ENCODE data around the gene TRAF3IP3. TPM values are rescaled to one million over a fixed set of nuclear protein-coding genes. Genes with fewer than 3 reads are reported as not detected.

Gene TRAF3IP3
- polyA plus RNA-seq, 3 donors, result 0.22 to 6.3 (median 1.8) TPM

DNA sequence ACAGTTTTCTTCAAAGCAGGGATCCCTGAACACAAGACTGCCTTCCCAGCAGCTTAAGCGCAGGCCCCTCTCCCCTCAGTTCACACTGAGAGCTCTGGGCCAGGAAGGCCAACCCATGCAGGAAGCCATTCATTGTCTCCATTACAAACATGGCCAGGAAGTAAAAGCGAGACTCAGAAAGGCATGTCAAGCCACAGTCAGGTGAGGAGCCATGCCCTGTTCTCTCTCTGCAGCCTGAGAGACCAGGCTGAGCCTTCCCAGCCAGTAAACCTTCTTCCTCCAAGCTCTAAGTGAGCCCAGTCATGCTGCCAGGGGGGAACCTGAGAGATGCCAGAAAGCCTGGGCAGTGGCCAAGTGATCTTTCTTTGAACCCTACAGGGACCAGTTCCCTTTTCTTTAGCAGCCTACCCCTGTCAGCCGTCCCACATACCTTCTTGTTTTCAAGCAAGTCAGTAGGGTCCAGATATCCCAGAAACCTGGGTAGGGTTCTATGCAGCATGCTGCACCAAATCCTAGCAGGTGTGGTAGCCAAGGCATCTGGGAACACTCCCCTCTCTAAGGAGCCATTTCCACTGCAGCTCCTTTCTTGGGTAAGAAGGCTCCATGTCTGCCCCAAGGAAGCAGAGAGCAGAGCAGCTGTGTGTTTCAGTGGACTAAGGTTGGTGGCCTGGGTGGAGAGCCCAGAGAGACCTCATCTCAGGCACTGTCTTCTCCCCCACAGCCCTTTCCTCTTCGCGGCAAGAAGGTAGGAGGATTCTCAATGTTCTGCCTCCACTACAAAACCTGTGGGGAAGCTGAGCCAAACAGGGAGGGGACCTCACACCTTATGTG, 977 bp downstream of the TRAF3IP3 start:
- WGBS, 3 donors, result 39 to 70% (median 60%) methylated on average over 5 of the region's 5 CpGs
- peak overlapping the region; percentile 30 for H3K27ac ChIP-seq (ENCODE audit: low read depth, low read length)

DNA sequence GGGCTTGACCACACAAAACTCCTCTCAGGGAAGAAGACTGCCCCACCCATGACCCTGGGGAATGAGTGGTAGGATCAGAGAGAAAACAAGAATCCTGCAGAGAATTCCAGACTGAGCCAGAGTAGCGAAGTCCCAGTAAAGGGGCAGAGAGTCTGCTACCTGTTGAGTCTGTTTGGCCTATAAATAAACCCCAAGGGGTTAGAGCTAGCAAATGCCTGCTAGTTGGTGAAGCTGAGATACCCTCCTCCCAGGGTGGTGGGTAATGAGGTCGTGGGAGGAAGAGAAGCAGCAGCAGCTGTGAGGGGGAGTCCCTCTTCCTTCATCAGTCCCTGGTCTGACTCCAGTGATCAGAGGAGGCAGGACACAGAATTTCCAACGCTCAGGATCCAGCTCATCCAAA, 2.5 kb downstream of the TRAF3IP3 start:
- 50 to 65% (median 59%) methylated on average over 3 of the region's 3 CpGs for WGBS, 3 donors
- H3K27ac ChIP-seq (ENCODE audit: low read depth, low read length), result no peak overlapping the region

DNA sequence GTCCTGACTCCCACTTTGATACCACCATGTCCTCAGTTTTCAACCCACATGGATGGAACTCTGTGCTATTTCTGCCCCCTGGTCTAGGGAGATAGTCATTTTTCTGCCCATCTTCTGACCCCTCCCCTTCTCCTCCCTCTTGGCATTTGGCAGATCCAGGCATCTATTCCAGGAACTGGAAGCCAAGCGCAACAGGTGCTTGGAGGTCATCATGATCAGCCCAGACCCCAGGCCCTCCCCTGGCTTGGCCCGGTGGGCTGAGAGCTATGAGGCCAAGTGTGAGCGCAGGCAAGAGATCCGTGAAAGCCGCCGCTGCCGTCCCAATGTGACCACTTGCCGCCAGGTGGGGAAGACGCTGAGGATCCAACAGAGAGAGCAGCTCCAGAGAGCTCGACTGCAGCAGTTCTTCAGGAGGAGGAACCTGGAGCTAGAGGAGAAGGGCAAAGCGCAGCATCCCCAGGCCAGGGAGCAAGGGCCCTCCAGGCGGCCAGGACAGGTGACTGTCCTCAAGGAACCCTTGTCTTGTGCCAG, 4.0 kb downstream of the TRAF3IP3 start:
- H3K27ac ChIP-seq (ENCODE audit: low read depth, low read length), result no peak overlapping the region
- 88 to 96% (median 95%) methylated on average over 12 of the region's 12 CpGs for WGBS, 3 donors

DNA sequence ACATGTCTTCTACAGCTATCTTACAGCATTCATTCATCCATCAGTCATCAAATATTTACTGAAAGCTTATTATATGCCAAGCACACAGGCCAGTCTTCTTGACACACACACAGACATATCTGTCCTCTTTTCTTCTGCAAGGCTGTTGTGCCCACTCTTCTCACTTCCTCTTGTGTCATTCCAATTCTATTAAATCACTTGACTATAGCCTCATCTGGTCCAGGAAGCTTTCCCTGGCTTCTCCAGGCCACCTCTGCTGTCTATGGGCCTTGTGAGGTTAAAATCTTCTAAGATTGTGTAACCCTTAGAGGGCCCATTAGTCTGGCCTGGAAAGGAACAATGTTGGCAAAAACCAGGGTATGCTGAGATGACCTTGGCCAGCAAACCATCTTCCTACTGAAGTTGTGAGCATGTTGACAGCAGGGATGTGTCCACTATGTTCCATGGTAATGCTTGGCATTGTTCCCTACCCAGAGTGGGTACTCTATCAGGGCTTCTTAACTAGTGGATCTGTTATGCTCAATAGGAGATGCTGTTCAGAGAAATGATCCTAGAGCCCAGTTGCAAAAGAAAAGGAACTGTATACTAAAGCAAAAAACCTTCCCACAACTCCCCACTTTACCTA, 5.3 kb downstream of the TRAF3IP3 start:
- H3K27ac ChIP-seq (ENCODE audit: low read depth, low read length), result no peak overlapping the region

DNA sequence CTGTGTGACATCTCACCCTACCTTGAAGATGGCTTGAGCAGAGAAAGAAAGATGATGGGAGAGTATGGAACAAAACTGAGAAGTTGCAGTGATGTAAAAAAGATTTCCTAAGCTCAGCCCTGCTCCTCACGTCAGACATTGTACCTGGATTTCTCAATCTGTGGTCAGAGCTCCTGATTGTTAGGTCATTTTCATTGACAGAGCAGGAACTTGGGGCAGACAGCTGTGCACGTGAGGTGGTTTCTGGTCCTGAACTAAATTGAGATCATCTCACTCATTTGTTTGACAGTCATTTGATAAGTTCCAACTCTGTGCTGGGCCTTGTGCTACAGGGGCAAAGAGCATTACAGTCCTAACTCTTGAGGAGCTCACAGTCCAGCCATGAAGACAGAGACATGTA, 10.2 kb downstream of the TRAF3IP3 start:
- WGBS, 3 donors, result 38 to 71% (median 51%) methylated on average over 2 of the region's 2 CpGs
- no peak overlapping the region for H3K27ac ChIP-seq (ENCODE audit: low read depth, low read length)

DNA sequence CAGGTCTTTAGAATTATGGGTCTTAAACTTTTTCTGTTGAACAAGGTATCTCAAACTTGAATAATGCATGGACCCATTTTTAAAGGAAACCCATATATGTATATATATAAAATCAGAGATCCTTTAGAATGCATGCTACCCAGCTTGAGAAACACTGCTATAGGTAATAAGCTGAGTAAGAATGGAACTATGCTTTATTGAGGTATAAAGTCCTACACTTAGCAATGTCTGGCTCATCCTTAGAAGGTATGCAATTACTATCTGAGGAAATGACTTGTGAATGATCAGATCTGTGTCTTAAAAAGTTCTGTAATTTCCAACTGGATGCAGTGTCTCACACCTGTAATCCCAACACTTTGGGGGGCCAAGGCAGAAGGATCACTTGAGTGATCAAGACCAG, 11.2 kb downstream of the TRAF3IP3 start:
- H3K27ac ChIP-seq (ENCODE audit: low read depth, low read length), result no peak overlapping the region

DNA sequence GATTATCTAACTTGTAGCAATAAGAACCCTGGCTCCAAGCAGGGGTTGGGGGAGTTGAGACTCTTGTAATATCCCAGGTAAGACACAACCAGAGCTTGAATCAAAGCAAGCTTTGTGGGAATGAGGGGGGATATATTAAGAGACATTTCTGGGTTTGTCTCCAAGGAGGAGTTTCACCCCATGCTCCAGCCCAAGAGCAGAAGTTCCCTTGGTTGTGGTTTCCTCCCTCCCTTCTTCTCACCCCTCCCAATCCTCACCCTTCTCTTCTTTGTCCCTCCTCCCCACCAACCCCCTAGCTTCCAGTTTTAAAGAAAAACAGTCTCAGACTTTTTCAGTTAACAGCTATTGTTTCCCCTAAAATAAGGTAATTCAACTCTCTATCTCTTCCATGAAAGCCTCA, 11.9 kb downstream of the TRAF3IP3 start:
- H3K27ac ChIP-seq (ENCODE audit: low read depth, low read length), result no peak overlapping the region

DNA sequence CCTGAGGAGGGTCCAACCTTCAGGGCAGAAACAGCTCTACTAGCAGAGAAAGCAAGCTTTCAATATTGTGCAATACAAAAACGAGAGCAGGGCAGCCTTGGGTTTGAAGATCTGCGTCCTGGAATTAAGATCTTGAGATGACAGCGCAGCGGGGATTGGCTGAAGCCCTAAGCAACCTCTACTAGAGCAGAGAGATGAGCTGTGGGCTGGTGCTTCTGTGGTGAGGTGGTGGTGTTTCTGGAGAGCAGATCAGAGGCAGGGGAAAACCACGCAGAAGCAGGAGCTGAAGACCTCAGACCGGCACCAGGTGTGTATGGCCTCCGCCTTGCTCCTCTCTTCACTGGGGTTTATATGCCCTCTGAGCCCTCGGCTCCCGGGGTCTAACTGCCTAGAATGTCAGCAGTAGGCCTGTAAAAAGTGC, 12.5 kb downstream of the TRAF3IP3 start:
- H3K27ac ChIP-seq (ENCODE audit: low read depth, low read length), result no peak overlapping the region
- WGBS, 3 donors, result 51 to 84% (median 70%) methylated on average over 9 of the region's 9 CpGs

DNA sequence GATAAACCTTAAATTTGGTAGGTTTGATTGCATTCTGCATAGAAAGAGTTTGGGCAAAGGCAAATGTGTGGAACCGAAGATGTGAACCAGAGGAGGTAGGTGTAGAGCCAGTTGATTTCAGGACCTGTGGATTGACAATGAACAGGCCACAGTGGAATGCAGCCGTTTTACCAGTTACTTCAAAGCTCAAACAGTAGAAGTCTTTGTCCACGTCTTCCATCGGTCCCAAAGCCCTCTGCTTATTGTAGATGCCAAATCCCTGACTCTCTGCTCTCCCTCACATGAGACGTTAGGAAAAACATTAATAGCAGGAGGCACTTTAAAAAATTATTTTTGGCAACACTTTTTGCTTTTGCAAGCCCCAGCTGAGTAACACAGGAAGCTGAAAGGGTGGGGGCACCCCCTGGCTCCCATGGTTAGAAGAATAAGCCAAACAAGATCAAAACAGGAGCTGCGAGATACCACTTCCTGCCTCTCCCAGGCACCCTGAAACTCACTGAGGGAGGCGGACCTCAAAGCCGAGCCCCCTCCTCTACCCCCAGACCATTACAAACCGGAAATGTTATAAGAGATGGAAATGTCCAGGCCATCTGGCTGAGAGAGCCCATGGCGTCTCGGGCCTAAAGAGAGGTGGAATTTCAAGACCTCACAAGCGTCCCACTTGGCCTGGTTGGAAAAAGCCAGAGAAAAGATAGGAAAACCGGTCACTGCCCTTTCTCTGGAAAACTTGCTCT, 13.5 kb downstream of the TRAF3IP3 start:
- WGBS, 3 donors, result 3 to 48% (median 6%) methylated on average over 13 of the region's 13 CpGs
- H3K27ac ChIP-seq (ENCODE audit: low read depth, low read length), result no peak overlapping the region

DNA sequence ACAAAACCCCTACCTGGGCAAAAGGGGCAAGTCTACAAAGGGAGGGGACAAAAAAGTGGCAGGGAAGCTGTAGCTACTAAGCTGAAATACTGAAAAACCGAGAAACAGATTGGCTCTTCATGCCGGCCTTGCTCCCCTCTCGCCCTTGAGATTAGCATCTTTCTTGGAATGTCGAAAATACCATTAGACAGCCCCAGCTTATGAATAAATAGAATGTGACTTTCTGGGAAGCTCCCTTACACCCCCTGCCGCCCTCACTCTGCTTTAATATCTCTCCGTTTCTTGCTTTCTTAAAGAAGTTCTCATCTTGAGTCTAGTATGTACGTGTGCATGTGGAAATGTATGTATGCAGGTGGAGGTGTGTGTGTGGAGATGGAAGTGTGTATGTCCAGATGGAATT, 14.1 kb downstream of the TRAF3IP3 start:
- 30 to 61% (median 37%) methylated on average over 7 of the region's 7 CpGs for WGBS, 3 donors
- H3K27ac ChIP-seq (ENCODE audit: low read depth, low read length), result no peak overlapping the region

DNA sequence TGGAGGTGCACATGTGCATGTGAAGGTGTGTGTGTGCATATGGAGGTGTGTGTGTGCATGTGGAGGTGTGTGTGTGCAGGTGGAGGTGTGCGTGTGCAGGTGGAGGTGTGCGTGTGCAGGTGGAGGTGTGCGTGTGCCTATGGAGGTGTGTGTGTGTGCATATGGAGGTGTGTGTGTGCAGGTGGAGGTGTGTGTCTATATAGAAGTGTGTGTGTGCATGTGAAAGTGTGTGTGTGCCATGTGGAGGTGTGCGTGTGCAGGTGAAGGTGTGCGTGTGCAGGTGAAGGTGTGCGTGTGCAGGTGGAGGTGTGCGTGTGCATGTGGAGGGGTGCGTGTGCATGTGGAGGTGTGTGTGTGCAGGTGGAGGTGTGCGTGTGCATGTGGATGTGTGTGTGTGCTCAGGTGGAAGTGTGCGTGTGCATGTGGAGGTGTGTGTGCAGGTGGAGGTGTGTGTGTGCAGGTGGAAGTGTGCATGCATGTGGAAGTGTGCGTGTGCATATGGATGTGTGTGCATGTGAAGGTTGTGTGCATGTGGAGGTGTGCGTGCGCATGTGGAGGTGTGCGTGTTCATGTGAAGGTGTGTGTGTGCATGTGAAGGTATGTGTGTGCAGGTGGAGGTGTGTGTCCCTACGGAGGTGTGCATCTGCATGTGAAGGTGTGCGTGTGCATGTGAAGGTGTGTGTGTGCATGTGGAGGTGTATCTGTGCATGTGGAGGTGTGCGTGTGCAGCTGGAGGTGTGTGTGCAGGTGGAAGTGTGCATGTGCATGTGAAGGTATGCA, 15.0 kb downstream of the TRAF3IP3 start:
- no peak overlapping the region for H3K27ac ChIP-seq (ENCODE audit: low read depth, low read length)
- WGBS, 3 donors, result 95 to 96% (median 95%) methylated on average over 17 of the region's 17 CpGs

DNA sequence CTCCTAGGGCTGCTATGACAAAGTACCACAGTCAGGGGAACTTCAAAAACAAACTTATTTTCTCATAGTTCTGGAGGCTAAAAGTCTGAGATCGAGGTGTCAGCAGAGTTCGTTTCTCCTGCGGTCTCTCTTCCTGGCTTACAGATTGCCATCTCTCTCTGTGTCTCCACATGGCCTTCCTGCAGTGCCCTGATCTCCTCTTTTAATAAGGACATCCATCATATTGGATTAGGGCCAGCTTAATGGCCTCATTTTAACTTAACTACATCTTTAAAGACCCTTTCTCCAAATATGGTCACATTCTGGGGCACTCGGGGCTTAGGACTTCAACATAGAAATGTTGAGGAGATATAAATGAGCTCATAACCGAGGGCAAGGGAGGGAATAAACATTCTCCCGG, 16.3 kb downstream of the TRAF3IP3 start:
- 38 to 55% (median 48%) methylated on average over 6 of the region's 6 CpGs for WGBS, 3 donors
- H3K27ac ChIP-seq (ENCODE audit: low read depth, low read length), result no peak overlapping the region

DNA sequence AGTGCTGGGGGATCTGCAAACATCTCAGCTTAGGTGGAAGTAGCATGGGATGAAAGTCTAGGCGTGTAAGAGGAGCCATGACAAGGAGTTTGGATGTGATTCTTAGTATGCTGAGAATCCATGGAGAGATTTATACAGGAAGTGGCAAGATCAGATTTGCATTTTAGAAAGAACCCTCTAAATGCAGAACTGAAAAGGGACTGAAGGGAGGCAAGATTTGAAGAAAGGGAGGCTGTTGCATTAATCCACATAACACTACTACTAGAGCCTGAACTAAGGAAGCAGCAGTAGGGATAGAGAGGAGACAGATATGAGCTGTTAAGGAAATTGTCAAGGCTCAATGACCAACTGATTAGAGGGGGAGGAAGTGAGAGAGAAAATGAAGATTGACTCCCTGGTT, 18.7 kb downstream of the TRAF3IP3 start:
- H3K27ac ChIP-seq (ENCODE audit: low read depth, low read length), result no peak overlapping the region
- WGBS, 3 donors, result 72 to 95% (median 89%) methylated on average over 1 of the region's 1 CpG

DNA sequence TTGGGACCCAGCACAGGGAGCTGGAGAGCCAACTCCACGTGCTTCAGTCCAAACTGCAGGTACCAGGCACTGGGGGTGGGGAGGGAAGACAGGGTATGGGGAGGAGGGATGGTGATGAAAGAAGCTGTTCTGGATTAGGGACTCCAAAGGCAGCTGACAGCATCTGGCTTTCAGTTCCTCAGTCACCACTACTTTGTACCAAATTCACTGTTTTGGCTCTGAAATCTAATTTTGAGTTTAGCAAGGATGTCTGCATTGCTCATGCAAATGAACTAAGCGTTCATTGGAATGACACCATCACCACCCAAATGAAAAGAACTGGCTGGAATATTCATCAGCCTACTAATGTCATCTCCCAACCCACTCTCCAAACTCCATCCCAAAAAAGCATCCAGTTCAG, 19.8 kb downstream of the TRAF3IP3 start:
- WGBS, 3 donors, result 72 to 78% (median 74%) methylated on average over 2 of the region's 2 CpGs
- H3K27ac ChIP-seq (ENCODE audit: low read depth, low read length), result no peak overlapping the region

DNA sequence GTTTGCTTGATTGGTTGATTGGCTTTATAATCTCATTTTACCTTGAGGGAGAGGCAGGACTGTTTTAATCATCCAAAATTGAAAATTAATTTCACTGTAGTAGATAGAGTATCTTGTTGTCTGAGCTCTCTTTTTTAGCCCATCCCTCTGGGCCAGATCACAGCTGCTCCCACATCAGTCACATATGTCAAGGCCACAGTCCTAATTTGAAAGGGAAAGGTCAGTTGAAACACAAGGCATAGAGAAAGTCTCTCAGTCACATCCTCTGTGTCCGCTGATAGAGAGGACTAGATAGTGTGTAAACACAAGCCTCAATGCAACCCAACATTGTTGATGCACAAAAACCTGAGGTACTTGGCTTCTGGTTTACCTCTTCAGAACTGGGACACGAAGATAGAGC, 21.7 kb downstream of the TRAF3IP3 start:
- 93 to 95% (median 94%) methylated on average over 2 of the region's 2 CpGs for WGBS, 3 donors
- no peak overlapping the region for H3K27ac ChIP-seq (ENCODE audit: low read depth, low read length)

DNA sequence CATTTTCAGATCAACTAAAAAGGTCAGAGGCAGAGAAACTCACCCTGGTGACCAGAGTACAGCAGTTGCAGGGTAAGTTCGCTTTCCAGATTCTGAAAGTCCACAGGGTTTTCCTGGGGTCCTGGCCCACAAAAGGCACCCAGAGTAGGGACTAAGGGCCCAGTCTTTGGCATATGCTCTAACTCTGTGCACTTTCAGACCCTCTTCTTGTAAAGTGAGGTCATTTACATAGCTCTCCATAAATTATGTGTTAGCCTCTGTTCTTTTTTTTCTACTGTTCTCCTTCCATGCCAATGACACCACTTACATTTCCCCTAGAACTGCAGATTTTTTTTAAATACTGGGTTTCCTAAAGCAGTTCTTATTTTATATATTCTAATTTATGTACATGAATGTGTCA, 22.2 kb downstream of the TRAF3IP3 start:
- no peak overlapping the region for H3K27ac ChIP-seq (ENCODE audit: low read depth, low read length)
- WGBS, 3 donors, result 88 to 91% (median 88%) methylated on average over 1 of the region's 1 CpG

DNA sequence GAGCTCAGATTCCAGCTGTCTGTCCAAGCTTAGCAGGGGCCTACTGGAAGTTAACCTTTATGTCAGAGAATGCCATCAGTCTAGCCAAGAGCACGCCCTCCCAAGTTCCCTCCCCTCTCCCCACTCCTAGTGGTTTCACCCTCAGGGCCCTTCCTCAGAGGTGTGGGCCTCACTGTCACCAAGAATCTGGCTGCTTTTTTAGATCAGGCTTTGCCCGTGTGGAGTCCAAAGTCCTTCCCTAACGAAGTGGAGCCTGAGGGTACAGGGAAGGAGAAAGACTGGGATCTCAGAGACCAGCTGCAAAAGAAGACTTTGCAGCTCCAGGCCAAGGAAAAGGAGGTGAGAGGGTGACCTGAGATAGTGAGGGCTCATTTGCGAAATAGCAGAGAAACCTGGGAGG, 24.4 kb downstream of the TRAF3IP3 start:
- H3K27ac ChIP-seq (ENCODE audit: low read depth, low read length), result no peak overlapping the region
- WGBS, 3 donors, result 69 to 88% (median 84%) methylated on average over 4 of the region's 4 CpGs

DNA sequence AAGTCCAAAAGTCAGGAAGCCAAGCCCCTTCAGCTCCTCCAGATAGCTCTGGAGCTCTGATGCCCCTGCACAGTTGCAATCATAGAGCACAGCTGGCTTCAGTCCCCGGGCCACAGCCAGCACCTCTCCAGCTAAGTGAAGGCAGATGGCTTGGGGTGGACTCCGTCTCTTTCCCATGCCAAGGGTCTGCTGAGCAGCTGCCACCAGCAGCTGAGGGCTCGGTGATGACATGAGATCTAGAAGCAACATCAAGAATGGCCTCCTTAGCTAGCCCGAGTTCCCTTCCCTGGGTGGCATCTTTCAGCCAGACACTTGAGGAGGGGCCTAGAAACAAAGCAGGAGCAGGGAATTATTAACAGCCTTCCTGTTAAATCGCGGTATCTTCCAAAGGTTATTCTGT, 27.5 kb downstream of the TRAF3IP3 start:
- 49 to 77% (median 67%) methylated on average over 6 of the region's 6 CpGs for WGBS, 3 donors
- no peak overlapping the region for H3K27ac ChIP-seq (ENCODE audit: low read depth, low read length)
